Fibroblast of the conjunctiva (primary cell): ENCODE data around the gene NT5C2.

Source experiments
- DNase-seq: peaks from one replicate; pipeline ENCODE4 v3.0.0-alpha.2; 2010; ENCODE audit warnings: low read depth

Gene NT5C2

DNA sequence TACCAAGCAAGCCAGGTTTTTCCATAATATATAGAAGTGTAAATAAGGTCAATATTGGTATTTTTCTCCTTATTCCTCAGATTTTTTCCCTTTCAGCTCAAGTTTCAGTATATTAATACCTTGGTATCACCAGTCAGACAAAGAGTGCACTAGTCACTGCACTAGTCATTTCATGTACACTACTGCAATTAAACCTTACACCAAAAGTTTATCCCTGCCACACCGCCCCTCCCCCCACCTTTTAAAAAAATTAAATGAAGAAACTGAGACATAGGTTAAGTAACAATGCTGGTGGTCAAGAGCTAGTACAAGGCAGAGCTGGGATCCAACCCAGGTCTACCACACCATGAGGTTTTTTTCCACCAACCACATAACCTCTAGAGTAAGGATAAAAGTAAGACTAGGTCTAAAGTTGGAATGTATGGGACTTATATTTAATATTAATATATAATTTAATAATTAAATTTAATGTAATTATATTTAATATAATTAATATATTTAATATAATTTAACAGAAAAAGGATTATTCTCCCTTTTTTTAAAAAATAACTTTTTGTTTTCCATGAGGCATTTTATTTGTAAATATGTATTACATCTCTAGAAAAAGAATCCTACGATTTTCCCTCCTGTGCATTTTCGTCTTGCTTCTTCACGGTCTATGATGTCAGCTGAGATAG lies 68.5 kb downstream of the NT5C2 start:
- no peak for DNase-seq

DNA sequence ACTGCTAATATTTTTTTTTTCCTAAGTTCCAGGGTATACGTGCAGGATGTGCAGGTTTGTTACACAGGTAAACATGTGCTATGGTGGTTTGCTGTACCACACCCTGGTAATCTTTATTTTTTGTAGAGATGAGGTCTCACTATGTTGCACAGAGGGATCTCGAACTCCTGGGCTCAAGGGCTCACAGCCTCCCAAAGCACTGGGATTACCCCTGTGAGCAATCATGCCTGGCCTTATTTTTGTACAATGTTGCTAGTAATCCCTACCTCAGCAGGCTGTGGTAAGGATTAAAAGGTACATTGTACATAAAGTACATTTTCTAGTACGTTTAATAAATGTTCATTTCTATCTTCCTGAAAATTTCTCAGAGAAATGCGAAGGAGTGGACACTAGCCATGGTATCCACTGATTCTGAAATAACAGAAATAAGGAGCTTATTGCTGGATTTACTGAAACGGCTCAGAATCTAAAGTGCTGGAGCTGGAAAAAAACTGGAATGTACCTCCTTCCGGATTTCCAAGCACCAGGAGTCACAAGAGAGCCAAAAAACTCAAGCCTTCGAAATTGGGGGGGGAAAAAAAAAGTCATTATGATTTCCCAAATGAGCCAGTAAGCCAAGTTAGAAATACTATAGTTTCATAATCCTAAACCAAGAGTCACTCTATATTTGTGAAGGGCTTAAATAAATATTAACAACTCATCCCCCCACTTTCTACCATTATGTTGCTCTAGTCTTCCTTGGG lies 69.6 kb downstream of the NT5C2 start:
- no peak for DNase-seq

DNA sequence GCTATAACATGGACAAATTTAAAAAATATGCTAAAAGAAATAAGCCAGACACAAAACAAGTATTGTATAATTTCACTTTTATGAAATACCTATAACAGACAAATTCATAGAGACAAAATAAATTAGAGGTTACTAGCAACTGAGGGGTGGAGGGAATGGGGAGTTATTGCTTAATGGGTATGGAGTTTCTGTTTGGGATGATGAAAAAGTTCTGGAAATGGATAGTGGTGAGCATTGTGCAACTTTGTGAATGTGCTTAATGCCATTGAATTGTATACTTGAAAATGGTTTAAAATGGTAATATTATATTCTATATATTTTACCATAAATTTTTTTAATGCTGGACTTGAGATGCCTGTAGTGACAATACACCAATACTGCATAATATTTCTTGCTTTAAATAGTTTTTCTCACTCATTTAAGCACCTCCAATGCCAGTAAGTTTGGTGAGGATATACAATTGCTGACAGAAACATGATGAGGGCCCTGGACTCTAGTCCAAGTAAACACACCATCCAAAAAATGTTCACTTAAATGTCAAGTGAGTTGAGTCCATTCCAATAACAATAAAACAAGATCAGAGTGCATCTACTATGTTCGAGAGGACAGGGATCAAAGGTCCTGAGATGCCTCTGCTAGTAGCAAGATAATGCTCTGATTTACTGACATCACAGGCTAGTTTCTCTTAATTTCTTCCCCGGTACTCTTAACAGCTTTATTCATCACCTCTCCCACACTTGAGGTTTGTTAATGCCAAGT lies 71.9 kb downstream of the NT5C2 start:
- no peak for DNase-seq

DNA sequence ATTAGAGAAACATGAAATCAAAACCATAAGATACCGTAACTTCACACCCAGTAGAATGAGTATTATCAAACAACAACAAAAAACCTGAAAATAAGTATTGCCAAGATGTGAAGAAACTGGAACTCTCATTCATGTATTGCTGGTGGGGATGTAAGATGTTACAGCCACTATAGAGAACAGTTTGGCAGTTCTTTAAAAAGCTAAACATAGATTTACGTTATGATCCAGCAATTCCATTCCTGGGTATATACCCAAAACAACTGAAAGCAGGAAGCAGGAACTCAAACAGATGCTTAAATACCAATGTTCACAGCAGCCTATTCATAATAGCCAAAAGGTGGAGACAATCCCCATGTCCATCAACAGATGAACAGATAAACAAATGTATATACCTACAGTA lies 72.5 kb downstream of the NT5C2 start:
- no peak for DNase-seq

DNA sequence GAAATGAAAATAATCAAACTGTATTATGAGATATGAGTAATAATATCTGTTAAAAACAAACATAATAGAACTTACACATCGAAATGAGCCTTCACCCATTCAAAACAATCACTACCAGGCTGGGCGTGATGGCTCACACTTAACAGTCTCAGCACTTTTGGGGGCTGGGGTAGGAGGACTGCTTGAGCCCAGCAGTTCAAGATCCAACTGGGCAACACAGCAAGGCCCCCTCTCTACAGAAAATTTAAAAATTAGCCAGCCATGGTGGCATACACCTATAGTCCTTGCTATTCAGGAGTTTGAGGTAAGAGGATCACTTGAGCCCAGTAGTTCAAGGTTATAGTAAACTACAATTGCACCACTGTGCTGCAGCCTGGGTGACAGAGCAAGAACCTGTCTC lies 75.8 kb downstream of the NT5C2 start:
- DNase-seq, result no peak

DNA sequence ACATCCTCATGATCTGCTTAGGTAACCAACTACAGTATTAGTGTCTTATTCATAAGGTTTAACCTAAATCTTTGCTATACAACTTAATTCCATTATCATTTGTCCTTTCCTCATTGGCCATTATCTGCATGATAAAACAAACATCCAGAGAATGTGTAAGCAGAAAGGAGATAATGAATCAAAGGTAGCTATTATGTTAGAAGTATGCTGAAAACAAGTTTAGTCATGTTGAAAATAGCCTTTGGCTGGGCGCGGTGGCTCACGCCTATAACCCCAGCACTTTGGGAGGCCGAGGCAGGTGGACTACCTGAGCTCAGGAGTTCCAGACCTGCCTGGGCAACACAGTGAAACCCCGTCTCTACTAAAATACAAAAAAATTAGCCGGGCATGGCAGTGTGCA lies 78.2 kb downstream of the NT5C2 start:
- no peak for DNase-seq

DNA sequence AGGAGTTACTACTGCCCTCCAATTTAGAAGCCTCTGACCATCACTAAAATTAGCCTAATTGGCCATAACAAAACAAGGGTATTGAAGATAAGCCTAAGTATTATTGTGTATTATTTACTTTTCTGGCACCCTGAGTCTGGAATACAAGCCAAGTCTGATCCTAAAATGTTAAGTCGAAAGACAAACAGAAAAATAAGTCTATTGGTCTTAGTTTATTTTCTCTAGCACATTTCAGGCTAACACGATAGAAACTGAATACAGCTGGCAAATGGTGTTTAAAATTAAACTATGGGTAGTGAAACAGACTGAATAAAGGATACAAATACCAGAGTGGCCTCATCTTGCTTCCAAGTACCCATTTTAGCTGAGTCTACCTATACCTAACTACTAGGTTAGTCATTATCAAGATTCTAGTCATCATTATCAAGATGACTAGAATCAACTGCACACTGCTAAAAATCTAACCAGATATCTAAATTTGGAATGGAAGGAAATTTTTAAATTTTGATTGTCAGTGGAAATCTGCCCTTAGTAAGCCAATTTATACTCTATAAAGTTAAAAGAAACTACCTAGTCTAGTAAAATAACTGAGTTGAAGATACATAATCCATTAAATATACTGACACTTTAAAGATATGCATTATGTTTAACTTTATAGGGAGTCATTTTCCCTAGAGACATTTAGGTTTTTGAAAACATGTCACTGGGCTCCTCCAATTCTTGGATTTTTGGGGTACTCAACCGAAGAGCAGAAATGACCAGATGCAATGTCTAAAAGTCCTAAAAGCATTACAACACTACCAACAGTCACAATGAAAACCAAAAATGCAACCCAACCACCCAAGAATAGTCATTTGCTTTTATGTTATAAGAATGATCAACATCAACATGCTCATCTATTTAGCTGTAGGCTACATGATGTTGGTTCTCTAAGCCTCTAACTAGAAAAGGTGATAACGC lies 80.9 kb downstream of the NT5C2 start:
- DNase-seq, result no peak

DNA sequence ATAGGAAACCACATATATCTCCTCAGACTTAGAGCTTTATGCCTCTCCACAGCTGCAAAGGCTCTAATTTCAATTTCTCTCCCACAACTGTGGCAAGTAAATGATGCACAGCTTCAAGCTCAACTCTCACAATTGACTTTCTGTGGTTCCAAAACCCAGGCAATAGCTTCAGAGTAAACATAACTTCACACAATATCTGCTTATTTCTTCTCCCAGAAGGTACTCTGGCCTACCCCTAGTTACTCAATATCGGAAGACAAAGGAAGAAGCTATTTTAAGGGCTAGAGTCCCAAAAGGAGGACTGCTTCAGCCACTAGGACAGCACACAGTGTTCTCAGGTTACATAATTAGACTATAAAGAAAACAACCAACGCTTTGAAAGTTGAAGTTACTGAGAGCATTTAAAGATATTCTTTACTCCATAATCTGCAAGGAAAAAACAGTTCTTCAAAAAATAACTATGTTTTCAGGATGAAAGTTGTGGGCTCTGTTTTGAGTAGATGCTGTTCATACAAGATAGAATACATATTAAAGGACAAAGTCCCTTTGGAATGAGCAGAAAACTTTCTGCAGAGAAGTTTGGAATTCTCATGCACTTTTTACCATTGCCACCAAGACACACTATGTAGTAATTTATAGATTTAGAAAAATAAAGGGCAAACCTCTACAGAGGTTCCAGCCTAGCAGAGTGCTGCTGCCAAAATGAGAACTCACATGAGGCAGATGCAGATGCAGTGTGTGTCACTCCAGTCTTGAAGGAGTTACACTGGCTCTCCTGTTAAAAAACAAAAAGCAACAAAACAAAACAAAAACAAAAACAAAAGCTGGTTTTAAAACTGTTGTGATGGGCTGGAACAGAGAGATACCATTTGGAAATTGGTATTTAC lies 81.8 kb downstream of the NT5C2 start:
- DNase-seq, result no peak

DNA sequence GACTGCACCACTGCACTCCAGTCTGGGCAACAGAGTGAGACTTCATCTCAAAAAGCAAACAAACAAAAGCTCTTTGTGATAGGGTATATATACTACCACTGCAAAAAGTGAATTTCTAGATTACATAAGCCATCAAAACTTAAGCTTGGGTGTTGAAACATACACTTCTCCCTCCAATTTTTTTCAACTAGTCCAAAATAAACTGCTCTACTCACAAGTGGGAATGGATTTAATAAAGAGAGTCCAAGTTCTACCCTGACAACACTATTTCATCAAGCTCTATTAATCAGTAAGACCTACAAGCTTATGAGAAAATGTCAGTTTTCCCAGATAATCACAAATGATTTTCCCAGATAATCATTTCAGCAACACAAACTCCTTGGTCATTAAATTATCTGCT lies 82.7 kb downstream of the NT5C2 start:
- no peak for DNase-seq

DNA sequence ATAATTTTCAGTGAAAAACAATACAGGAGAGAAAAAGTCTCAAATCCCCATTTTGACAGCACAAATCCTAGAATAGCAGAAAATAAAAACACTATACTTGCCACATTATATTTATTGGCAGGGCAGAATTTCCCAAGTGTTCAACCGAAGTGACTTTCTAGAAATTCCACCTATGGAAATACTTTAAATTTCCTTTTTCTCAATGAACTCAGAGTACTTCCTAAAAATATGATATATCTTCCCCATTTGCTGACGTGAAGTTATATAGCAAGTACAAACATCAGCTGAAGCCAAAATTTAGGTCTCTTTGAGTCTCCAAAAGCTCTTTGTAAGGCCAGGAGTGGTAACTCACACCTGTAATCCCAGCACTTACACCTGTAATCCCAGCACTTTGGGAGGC lies 83.3 kb downstream of the NT5C2 start:
- DNase-seq, result no peak

DNA sequence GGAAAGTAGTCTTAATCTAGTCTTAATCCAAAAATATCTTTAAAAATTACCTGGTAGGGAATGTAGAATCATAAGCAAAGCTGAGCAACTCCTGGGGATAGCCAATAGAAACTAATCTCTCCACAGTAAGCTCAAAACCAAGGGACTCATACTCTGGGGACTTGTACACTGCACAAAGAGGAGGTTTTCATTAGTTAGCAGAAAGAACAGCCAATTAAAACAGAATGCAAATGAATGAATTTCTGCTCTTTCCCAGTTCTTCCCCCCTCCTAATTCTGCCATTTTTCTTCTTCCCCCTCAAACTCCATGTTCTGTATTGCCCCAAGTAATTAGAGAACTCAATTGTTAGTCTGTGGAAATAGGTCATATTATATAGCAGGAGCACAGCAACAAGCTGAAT lies 86.5 kb downstream of the NT5C2 start:
- DNase-seq, result no peak

DNA sequence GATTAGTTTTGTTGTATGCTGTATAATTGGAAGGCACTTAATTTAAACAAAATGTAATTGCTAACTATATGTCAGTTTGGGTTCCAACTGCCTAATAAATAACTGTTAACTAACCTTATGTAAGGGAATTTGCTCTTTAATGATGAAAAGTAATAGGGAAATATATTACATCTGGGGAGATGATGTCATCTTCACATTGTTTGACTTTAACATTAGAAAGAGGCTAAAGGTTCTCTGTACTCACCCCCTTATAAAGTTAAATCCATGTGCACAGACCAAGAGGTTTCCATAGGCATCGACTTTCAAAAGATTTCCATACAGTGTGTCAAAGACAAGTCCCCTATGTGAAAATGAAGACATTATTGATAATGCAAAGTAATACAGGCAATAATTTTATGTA lies 87.6 kb downstream of the NT5C2 start:
- no peak for DNase-seq

DNA sequence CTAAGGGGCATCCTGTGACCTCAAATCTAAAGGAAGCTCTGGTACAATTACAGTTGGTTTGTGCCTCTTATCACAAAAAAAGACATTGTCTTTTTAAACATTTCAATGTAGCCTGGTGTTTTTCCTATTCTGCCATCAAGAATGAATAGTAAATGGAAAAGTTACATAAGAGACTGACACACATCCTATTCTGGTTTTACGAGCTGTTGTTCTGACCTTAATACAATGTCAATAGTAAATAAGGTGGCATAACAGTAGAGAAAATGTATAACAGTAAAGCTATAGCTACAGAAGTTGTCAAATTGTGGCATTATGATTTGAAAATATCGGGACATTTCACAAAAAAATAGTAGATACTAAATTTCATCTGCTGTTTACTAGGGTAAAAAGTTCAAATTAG lies 88.4 kb downstream of the NT5C2 start:
- no peak for DNase-seq

DNA sequence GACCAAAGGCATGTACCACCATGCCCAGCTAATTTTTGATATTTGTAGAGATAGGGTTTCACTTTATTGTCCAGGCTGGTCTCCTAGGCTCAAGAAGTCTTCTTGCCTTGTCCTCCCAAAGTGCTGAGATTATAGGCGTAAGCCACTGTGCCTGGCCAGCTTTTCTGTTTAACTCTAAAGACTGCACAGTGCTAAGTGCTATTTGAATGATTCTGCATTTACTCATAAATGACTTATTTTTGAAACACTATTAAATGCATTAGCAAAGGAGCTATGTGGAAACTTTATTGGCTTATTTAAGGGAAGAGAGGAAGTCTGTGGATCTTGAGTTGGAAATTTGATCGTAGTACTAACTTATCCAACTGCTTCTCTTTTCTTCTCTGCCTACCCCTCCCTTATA lies 89.1 kb downstream of the NT5C2 start:
- DNase-seq, result no peak

DNA sequence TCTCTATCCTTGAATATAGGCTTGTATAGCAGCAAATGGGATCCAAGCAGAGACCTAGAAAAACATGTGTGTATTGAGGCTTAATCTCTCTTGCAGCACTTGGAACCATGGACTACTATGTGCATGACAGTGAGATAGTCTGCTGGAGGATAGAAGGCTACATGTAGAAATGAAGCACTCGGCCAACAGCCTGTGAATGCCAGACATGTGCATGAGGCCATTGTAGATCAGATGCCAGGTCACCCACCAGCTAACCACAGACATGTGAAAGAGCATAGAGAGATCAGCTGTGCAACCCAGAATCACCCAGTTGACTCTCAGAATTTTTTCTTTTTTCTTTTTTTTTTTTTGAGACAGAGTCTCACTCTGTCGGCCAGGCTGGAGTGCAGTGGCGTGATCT lies 90.9 kb downstream of the NT5C2 start:
- DNase-seq, result no peak

DNA sequence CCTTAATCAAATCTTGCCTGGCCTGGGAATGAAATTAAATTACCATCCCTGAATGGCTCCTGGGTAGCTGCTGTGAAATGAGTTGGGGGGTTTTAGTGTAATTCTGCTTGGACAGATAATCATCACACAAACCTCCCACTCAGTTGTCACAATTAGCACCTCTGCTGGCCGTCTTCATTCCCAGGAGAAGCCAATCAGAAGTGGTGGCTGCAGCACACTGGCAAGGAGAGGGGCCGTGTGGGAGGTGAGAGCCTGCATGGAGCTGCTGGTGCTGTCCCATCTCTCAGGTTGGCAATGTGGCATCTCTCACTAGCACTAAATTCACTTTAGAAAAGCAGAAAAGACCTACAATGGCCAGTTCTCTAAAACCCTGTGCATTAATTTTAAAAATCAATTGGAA lies 92.5 kb downstream of the NT5C2 start:
- no peak for DNase-seq

DNA sequence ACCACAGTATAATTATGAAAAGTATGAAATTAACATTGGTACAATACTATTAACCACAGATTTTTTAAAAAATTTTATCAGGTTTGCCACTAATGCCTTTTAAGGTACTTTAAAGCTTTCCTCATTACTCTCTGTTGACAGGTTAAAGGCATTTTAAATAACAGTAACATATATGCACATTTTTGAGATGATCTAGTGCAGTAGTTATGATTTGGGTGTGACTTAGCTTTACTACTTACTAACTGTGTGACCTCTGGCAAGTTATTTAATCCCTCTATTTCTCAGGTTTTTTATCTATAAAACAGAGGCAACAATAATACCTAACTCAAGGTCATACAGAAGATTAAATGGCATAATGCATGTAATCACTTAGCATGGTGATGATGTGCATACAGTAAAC lies 94.8 kb downstream of the NT5C2 start:
- DNase-seq, result no peak

DNA sequence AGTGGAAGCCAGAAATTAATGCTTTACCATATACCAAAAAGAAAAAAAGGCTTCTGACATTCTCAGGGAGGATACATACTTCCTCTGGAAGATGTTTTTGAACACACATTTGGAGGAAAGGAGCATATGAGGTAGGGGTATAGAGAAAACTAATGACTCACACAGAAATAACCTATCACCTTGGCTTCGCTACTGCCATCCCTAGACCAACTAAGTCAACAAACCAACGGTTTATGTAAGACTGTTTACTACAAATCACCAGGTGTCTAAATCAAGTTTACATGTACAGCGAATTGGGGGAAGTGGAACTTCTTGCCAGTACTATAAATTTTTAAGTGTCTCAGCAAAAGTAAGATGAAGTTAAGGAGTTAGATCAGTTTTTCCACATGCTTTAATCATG lies 96.9 kb downstream of the NT5C2 start:
- DNase-seq, result no peak

DNA sequence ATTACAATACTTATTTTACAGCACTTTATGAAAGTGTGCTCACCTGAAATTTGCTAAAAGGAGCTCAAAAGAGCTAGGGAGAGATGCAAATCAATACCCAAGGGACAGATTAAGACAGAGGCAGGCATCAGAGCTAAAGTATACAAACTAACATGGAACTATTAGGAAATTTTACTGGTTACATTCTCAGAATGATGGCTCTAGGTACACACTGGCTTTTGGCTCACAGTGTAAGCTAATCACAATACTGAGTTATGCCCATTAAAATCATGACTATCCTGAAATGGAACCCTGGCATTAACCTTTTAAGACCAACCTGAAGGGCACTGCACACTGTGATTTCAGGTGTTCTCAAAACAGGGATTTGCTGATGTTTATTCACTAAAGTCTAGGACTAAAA lies 98.1 kb downstream of the NT5C2 start:
- no peak for DNase-seq

DNA sequence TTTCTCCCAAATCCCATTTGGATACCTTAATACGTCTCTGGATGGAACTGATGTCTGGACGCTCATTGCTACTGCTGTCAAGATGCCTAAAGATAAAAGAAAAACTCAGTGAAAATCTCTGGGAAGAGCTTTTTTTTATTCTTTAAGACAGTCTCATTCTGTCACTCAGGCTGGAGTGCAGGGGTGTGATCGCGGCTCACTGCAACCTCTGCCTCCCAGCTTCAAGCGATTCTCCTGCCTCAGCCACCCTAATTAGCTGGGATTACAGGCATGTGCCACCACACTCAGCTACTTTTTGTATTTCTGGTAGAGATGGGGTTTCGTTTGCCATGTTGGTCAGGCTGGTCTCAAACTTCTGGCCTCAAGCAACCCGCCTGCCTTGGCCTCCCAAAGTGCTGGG lies 102.2 kb downstream of the NT5C2 start:
- DNase-seq, result no peak

DNA sequence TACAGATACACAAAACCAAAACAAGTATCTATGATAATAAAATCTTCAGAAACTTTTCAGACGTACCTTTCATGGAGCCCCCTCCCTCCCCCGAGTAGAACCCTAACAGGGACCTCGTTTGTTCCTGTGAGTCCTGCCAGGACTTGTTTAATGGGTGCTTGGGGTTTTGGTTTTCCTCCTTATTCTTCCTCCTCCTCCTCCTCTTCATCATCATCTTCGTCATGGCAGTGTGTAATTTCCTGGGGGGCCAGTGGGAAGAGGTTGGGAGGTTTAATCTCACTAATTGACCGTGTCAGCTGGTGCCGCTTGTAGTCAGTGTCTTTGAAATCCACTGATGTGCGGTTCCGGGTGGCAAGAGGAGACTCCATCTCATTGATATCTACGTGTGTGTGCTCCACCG lies 103.6 kb downstream of the NT5C2 start:
- no peak for DNase-seq
